Retinal pigment epithelial cell (primary cell): Measurements from ENCODE around the gene EDIL3.

Source experiments
- DNase-seq: peaks from one replicate; pipeline ENCODE4 v3.0.0-alpha.2; 2010; ENCODE audit warnings: low read depth
- H3K4me3 ChIP-seq: 2 replicates; pipeline ENCODE4 v1.5.1; 2011; ENCODE audit warnings: mild to moderate bottlenecking, low read length, control low read depth, moderate library complexity
- TF ChIP-seq, protein P1 (sequence below): conservative IDR thresholded peaks from 2 replicates; pipeline ENCODE4 v1.5.1; 2011; ENCODE audit warnings: low read depth, low read length, control low read depth, inconsistent platforms

EDIL3 gene

DNA sequence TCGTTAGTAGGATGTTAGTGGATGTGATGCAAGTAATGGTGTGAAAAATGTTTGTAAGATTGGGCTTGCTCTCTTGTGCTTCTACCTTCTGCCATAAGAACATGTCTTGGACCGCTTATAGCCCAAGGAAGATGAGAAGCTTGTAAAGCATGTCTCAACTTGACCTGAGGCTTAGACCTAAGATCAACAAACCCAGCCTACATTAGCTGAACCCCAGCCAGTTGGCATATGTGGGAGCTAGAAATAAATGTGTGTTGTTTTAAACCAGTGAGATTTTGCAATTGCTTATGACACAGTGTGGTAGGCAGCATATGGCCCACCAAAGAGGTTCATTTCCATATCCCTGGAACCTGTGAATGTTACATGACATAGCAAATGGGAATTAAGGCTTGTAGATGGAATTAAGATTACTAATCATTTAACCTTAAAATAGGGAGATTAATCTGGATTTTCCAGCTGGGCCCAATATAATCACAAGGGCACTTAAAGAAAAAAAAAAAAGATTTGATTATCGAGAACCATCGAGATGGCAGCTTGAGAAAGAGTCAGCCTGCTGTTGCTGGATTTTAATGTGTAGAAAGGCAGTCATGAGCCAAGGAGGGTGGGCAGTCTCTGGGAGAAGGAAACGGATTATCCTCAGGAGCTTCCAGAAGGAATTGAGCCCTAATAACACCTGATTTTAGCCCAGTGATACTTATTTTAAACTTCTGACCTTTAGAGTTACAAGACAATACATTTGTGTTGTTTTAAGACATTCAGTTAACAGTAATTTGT, 27.3 kb upstream of the EDIL3 start:
- no peak overlapping the region for H3K4me3 ChIP-seq
- no peak for DNase-seq
- TF ChIP-seq, protein P1, sequence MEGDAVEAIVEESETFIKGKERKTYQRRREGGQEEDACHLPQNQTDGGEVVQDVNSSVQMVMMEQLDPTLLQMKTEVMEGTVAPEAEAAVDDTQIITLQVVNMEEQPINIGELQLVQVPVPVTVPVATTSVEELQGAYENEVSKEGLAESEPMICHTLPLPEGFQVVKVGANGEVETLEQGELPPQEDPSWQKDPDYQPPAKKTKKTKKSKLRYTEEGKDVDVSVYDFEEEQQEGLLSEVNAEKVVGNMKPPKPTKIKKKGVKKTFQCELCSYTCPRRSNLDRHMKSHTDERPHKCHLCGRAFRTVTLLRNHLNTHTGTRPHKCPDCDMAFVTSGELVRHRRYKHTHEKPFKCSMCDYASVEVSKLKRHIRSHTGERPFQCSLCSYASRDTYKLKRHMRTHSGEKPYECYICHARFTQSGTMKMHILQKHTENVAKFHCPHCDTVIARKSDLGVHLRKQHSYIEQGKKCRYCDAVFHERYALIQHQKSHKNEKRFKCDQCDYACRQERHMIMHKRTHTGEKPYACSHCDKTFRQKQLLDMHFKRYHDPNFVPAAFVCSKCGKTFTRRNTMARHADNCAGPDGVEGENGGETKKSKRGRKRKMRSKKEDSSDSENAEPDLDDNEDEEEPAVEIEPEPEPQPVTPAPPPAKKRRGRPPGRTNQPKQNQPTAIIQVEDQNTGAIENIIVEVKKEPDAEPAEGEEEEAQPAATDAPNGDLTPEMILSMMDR: no peak

DNA sequence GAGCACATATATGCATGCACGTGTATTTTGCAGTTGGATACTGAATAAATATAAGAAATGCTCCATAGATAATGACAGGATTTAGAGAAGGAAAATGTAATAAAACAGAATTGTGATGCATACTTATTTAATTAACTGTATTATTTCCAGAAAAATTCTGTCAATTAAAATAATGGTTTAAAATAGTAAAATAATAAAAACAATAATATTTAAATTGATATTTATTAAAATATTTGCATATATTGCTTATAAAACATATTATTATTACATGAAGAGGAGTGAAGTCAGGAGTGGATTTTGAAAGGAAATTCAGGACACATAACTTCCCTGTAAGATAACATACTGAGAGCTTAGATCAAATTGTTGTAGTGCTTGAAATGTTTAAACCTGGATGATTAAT, 21.4 kb upstream of the EDIL3 start:
- no peak overlapping the region for H3K4me3 ChIP-seq
- no peak for DNase-seq
- TF ChIP-seq, protein P1: no peak

DNA sequence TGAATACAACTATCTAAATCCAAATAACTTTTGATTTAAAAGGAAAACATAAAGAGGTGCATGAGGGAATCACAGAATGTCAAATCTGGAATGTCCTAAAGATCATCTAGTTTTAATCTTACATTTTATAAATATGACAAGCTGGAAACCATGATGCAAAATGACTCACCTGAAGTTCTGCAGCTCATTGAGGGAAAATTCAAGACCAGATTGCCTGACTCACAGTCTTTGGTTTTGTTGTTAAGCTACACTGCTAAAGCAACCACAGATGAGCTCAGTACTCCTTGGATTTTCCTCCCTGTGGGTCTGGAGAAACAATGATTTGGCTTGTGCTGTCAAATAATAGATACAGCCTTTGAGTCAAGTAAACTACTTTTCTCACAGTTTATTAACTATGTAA, 19.1 kb upstream of the EDIL3 start:
- no peak overlapping the region for H3K4me3 ChIP-seq
- DNase-seq: peak; percentile 67
- TF ChIP-seq, protein P1: no peak

DNA sequence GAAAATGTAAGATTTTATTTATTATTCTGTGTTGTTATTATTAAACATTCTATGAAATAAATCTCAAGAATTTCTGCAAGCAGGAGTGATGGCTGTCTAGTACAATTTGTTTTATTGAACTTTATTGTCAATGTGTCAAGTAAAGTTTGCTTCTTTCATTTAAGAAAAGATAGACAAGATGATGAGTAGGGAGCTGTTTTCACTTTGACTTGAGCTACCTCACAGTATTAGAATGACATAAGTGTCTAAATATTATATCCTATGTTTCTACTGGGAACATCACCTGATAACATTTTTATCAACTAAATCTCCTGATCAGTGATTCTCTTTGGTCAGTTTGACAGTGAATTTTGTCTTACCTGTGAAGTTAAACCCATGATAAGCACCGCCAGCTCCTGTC, 12.7 kb upstream of the EDIL3 start:
- no peak for DNase-seq
- TF ChIP-seq, protein P1: no peak
- no peak overlapping the region for H3K4me3 ChIP-seq

DNA sequence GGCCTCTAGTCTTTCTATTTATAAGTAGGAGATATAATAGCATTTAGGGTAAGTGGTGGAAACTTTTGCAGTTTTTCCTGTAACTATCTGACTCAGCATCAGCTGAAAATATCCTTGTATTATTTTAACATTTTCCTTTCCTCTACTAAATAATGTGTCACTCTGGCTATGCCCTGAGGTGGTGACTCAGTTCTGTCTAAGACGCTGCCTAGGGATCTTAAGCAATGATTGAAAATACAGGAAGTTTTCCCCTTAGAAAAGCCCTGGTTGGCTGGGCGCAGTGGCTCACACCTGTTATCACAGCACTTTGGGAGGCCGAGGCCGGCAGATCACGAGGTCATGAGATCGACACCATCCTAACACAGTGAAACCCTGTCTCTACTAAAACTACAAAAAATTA, 9.3 kb upstream of the EDIL3 start:
- TF ChIP-seq, protein P1: no peak
- no peak overlapping the region for H3K4me3 ChIP-seq
- peak; percentile 81 for DNase-seq

DNA sequence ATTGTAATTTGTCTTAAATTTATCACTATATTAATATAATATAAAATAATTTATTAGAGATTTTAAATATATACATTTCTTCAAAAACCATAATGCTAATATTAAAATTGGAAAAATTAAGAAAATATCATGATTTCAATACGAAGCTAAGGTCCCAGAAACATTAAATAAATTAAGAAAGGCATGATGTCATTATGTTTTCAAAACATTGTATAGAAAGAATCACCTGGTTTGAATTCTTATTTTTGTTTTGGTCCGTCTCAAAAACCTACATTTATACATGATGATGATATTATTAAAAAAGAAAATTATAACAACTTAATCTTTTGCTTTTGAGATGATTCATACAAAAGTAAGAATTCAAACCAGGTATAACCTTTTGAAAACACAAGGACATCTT, 8.2 kb upstream of the EDIL3 start:
- no peak for DNase-seq
- TF ChIP-seq, protein P1: no peak
- H3K4me3 ChIP-seq: no peak overlapping the region

DNA sequence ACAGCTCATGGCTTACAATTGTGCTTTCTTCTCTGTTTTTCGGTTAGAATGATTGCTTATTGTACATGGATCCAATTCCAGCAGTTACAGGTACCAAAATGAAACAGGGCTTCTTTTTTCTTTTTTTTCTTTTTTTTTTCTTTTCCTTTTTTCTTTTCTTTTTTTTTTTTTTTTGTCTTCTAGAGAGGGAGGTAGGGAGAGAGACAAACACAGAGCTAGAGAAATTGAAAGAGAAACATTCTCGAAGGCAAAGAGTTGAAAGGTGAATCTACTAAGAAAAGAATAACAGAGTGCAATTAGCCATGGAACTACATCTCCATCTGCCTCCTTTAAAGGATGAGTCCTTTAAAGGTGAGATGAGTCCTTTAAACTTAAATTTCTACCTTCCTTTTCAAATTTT, 1.0 kb upstream of the EDIL3 start:
- peak overlapping the region; percentile 84 for H3K4me3 ChIP-seq
- no peak for DNase-seq
- TF ChIP-seq, protein P1: no peak
